Heart right ventricle (tissue), 16 donors: ENCODE measurements around the gene CLMP. TPM values are rescaled to one million over a fixed set of nuclear protein-coding genes. Genes with fewer than 3 reads are reported as not detected.

Experiments
- ATAC-seq, 8 donors: fragments of 200-7000 bp; cut with Tn5 transposase; one replicate each; pipeline ENCODE4 v1.9.1; 2020; ENCODE audit warnings: mild to moderate bottlenecking in 8 of 8, moderate library complexity in 8 of 8, moderate number of reproducible peaks in 1 of 8
- DNase-seq, 2 donors: peaks; one replicate each; pipeline ENCODE4 v3.0.0-alpha.2; 2020
- H3K27ac ChIP-seq, 10 donors: fragments of 200-600 bp; sonication (generic) in 2 of 10; one replicate each; pipeline versions ENCODE4 v1.5.0 to v1.8.0; 2020 to 2022; ENCODE audit warnings: mild to moderate bottlenecking in 3 of 10
- H3K27me3 ChIP-seq, 7 donors: fragments of 200-600 bp; one replicate each; pipeline ENCODE4 v1.8.0; 2021 to 2022; ENCODE audit warnings: mild to moderate bottlenecking in 2 of 7
- H3K36me3 ChIP-seq, 9 donors: fragments of 200-600 bp; sonication (generic) in 1 of 9; one replicate each; pipeline versions ENCODE4 v1.5.0 to v1.8.0; 2020 to 2022; ENCODE audit warnings: mild to moderate bottlenecking in 2 of 9
- H3K4me1 ChIP-seq, 9 donors: fragments of 200-600 bp; sonication (generic) in 1 of 9; one replicate each; pipeline versions ENCODE4 v1.5.0 to v1.8.0; 2020 to 2022; ENCODE audit warnings: mild to moderate bottlenecking in 4 of 9
- H3K4me3 ChIP-seq, 10 donors: fragments of 200-600 bp; sonication (generic) in 2 of 10; one replicate each; pipeline versions ENCODE4 v1.5.0 to v1.8.0; 2020 to 2022; ENCODE audit warnings: mild to moderate bottlenecking in 7 of 10, moderate library complexity in 2 of 10
- H3K9me3 ChIP-seq, 11 donors: fragments of 200-600 bp in 10 of 11; sonication (generic) in 2 of 11; one replicate each; pipeline versions ENCODE4 v1.5.0 to v1.8.0; 2013 to 2022; ENCODE audit warnings: mild to moderate bottlenecking in 2 of 11, control low read depth in 1 of 11, moderate library complexity in 1 of 11
- WGBS, 2 donors: extraction: QIAGEN DNeasy Blood & Tissue Kit; methylation state at CpG; one replicate each; pipeline ENCODE4 v1.1.7; 2013; ENCODE audit warnings: inconsistent platforms in 1 of 2; 5-methylcytosine and 5-hydroxymethylcytosine counted together
- intact Hi-C, 10 donors: fragments of 100-400 bp; cut with DNase I; formaldehyde crosslinking; loops; one replicate each; pipeline versions ENCODE4 v1.11.1 to v1.14.2; 2022
- polyA plus RNA-seq, 2 donors: library from polyadenylated mRNA; stranded (reverse); fragments of 200-250 nt; gene quantifications; one replicate each; pipeline ENCODE4 v1.2.3, GENCODE V29; 2013
- total RNA-seq, 10 donors: library from RNA; stranded (reverse); fragmentation: NEBNext Ultra II Directional in 3 of 10; extraction: Animal tissue kit (Norgen Biotek cat#: 25700) in 3 of 10; gene quantifications; one replicate each; pipeline versions ENCODE4 v1.2.1 to v1.2.4, GENCODE V29; 2021 to 2023
- TF ChIP-seq, protein P1 (sequence below), 9 donors: fragments of 200-600 bp; sonication (generic) in 2 of 9; IDR thresholded peaks; one replicate each; pipeline versions ENCODE4 v1.5.0 to v1.8.0; 2021 to 2022; ENCODE audit warnings: antibody characterized with exemption in 9 of 9, mild to moderate bottlenecking in 5 of 9, moderate library complexity in 1 of 9
- donor health status: Arrhythmogenic right ventricular cardiomyopathy.
- donor health status: ischemic (EF 13 %, LVEDD 7.1; RV severe dilation, severe dysfunction).
- donor health status: healthy with polysubstance abuse.
- donor health status: DM: no; HTN: yes; CAD: no.
- donor health status: DM: no; HTN: no; CAD: no.
- donor health status: ischemic (EF 25% LVEDD 6.9; RV normal size, moderate dysfunction).
- donor health status: ischemic (EF 25% LVEDD 5.7; RV mildly dilated, moderate dysfunction).
- donor health status: healthy.
- donor health status: DM: yes; HTN: yes; CAD: no.
- donor health status: Ischemic cardiomyopathy.
- donor health status: ischemic (EF 35%, LVEDD 5.7; RV mildly dilated, moderate dysfunction).
- donor health status: nonischemic (EF 11% LVEDD 7.7; RV severe dilation, severe dysfunction).
- donor health status: DM: yes; HTN: yes; CAD: no.
- donor health status: PGD.
- donor health status: ischemic (EF 29% LVEDD 5.4; RV normal size, mild dysfunction).
- donor health status: nonischemic (EF 23%, LVEDD 6.1; RV moderate dilation, normal function).

CLMP gene
- total and polyA plus RNA-seq, 12 donors = 1.9 to 16.9 (median 5.2) TPM

- H3K9me3 ChIP-seq = peaks cover 0 to 15% (median 5%) of the 10 kb centered on the region in 11 donors
- intact Hi-C loops = no loop called here
- H3K4me1 ChIP-seq = peaks cover 0 to 8% (median 0%) of the 10 kb centered on the region in 9 donors
- H3K27me3 ChIP-seq = peaks cover 0 to 43% (median 23%) of the 10 kb centered on the region in 7 donors
- 24% methylated on average over 3 of the region's 3 CpGs for WGBS, 2 donors
- no peak for DNase-seq
- no peak for ATAC-seq
- TF ChIP-seq, protein P1, sequence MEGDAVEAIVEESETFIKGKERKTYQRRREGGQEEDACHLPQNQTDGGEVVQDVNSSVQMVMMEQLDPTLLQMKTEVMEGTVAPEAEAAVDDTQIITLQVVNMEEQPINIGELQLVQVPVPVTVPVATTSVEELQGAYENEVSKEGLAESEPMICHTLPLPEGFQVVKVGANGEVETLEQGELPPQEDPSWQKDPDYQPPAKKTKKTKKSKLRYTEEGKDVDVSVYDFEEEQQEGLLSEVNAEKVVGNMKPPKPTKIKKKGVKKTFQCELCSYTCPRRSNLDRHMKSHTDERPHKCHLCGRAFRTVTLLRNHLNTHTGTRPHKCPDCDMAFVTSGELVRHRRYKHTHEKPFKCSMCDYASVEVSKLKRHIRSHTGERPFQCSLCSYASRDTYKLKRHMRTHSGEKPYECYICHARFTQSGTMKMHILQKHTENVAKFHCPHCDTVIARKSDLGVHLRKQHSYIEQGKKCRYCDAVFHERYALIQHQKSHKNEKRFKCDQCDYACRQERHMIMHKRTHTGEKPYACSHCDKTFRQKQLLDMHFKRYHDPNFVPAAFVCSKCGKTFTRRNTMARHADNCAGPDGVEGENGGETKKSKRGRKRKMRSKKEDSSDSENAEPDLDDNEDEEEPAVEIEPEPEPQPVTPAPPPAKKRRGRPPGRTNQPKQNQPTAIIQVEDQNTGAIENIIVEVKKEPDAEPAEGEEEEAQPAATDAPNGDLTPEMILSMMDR (IDR thresholded peaks at IDR 0.05) = no peak
- no peak overlapping the region for H3K4me3 ChIP-seq
- H3K36me3 ChIP-seq = no peaks in the 10 kb centered on the region
- H3K27ac ChIP-seq = no peak overlapping the region
These were observed 22.8 kb upstream of the CLMP start for GRCh38 chr11:123217897-123218296.

DNA sequence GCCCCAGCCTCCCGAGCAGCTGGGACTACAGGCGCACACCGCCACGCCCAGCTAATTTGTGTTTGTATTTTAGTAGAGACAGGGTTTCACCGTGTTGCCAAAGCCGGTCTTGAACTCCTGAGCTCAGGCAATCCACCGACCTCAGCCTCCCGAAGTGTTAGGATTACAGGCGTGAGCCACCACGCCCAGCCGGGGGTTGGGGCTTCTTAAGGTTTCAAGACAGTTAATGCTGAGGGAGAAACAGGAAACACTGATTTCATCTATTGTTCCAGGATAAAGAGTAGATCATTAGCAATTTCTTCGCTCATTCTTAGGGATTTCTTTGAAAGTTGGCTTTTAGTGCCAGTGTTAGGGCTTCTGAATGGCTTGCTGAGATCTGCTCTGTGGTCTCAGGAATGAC is 21.2 kb upstream of the CLMP start:
- Histone ChIP-seq H3K27me3 (peaks cover 0 to 53% (median 35%) of the 10 kb centered on the region in 7 donors), H3K36me3 (no peaks in the 10 kb centered on the region), H3K27ac (no peak overlapping the region), H3K4me1 (peaks cover 0 to 8% (median 0%) of the 10 kb centered on the region in 9 donors), H3K4me3 (no peak overlapping the region), H3K9me3 (peaks cover 0 to 1% (median 0%) of the 10 kb centered on the region in 11 donors)
- DNase-seq (no peak), ATAC-seq (no peak)
- intact Hi-C loops = no loop called here
- TF ChIP-seq, protein P1 (IDR thresholded peaks at IDR 0.05) = no peak
- WGBS, 2 donors = 84 to 87% methylated on average over 12 of the region's 12 CpGs

DNA sequence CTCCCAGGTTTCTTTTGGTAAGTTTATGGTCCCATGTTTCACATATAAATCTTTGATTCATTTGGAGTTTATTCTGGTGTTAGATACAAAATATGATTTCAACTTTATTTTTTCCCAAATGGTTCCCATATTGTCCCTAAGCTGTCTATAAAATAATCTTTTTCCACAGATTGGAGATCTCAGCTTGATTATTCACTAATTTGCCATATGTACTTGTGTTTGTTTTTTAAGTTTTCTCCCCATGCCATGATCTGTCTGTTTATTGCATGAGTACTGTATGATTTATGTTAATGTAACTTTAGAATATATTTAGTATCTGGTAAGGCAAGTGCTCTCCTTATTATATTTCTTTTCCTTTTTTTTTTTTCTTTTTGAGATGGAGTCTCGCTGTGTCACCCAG is 19.9 kb upstream of the CLMP start:
- H3K27me3 ChIP-seq = peaks cover 0 to 48% (median 37%) of the 10 kb centered on the region in 7 donors
- intact Hi-C loops = no loop called here
- no peak overlapping the region for H3K27ac ChIP-seq
- TF ChIP-seq, protein P1 (IDR thresholded peaks at IDR 0.05) = no peak
- no peak overlapping the region for H3K4me3 ChIP-seq
- 100% methylated on average over 1 of the region's 1 CpG for WGBS, 2 donors
- no peaks in the 10 kb centered on the region for H3K36me3 ChIP-seq
- no peak for ATAC-seq
- no peak for DNase-seq
- peaks cover 0 to 8% (median 0%) of the 10 kb centered on the region in 9 donors for H3K4me1 ChIP-seq
- H3K9me3 ChIP-seq = no peaks in the 10 kb centered on the region

DNA sequence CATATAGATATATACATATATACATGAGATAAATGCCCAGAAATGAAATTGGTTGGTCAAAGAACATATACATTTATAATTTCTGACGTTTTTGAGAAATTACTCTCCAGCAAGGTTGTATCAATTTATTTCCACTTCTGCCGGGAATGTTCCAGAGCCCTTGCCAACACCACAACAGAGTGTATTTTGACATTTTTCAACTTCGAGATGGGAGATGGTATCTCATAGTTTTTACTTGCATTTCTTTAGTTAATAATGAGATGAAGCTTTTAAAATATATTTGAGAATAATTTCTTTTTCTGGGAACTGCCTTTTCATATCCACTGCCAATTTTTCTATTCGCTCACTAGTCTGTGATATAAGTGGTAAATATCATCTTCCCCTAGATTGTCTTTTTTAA is 19.3 kb upstream of the CLMP start:
- ATAC-seq (no peak), DNase-seq (no peak)
- Histone ChIP-seq H3K27ac (no peak overlapping the region), H3K36me3 (no peaks in the 10 kb centered on the region), H3K9me3 (no peaks in the 10 kb centered on the region), H3K4me3 (no peak overlapping the region), H3K4me1 (peaks cover 0 to 8% (median 0%) of the 10 kb centered on the region in 9 donors), H3K27me3 (peaks cover 0 to 50% (median 37%) of the 10 kb centered on the region in 7 donors)
- intact Hi-C loops = no loop called here
- 77 to 84% methylated on average over 4 of the region's 4 CpGs for WGBS, 2 donors
- TF ChIP-seq, protein P1 (IDR thresholded peaks at IDR 0.05) = no peak
